HG03520 (cell line): Measurements from ENCODE around the gene ECD.
A peak's percentile ranks its signal among the peaks of the same experiment; 100 is the strongest.
"Not testable (repeated sequence)": the region's sequence is repeated elsewhere in the genome, so short reads cannot be mapped to it uniquely, and the experiment has no call there.

Experiments
- ATAC-seq: cut with Tn5 transposase; IDR thresholded peaks from one replicate; pipeline ENCODE4 v1.9.1; 2021; ENCODE audit warnings: mild to moderate bottlenecking, moderate library complexity; ENCODE audit not compliant: unreplicated experiment

The ECD gene

GRCh38 chr10:73161079-73161478 is 6.7 kb downstream of the ECD start:
- ATAC-seq, result no peak

GRCh38 chr10:73159038-73159648 is 8.7 kb downstream of the ECD start:
- no peak for ATAC-seq

DNA sequence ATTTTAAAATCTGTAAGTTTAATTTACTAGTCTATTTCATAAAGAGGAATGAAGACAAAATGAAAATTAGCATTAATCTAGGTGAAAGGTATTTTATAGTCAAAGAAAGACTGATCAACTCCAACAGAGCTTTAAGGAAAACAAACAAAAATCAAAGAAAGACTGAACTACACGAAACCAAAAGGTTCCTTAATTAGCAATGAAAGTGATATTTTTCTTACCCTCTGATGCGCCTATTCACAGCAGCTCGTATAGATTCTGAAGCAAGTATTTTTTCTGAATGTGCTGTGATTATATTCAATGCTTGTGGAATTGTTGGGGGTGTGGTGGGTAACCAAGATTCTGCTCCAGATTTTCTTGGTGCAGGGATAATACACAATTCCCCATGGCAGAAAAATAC is 11.8 kb downstream of the ECD start:
- ATAC-seq, result no peak

- no peak for ATAC-seq
Measured at GRCh38 chr10:73152009-73152408, 15.8 kb downstream of the ECD start.

DNA sequence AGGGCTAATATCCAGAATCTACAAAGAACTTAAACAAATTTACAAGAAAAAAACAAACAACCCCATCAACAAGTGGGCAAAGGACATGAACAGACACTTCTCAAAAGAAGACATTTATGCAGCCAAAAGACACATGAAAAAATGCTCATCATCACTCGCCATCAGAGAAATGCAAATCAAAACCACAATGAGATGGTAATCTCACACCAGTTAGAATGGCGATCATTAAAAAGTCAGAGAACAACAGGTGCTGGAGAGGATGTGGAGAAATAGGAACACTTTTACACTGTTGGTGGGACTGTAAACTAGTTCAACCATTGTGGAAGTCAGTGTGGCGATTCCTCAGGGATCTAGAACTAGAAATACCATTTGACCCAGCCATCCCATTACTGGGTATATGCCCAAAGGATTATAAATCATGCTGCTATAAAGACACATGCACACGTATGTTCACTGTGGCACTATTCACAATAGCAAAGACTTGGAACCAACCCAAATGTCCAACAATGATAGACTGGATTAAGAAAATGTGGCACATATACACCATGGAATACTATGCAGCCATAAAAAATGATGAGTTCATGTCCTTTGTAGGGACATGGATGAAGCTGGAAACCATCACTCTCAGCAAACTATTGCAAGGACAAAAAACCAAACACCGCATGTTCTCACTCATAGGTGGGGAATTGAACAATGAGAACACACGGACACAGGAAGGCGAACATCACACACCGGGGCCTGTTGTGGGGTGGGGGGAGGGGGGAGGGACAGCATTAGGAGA is 17.0 kb downstream of the ECD start:
- ATAC-seq, result not testable (repeated sequence)

- no peak for ATAC-seq
Measured at GRCh38 chr10:73141603-73142002, 26.2 kb downstream of the ECD start.

DNA sequence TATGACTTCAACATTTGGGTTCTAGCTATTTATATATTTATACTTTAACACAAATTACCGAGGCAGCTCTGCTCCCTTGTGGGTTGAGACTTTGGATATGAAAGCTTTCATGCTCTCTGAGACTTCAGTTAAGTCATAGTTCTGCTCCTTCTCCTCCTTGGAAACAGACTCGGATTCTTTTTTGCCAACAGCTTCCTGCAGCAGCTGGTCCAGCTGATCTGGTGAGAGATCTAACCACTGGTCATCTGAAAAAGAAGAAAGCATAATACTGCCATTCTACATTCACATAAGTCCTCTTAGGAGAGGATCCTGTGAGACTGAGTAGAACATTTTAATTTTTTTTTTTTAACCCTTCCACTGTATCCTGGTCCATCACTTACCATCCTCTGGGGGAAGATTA is 28.6 kb downstream of the ECD start:
- no peak for ATAC-seq

DNA sequence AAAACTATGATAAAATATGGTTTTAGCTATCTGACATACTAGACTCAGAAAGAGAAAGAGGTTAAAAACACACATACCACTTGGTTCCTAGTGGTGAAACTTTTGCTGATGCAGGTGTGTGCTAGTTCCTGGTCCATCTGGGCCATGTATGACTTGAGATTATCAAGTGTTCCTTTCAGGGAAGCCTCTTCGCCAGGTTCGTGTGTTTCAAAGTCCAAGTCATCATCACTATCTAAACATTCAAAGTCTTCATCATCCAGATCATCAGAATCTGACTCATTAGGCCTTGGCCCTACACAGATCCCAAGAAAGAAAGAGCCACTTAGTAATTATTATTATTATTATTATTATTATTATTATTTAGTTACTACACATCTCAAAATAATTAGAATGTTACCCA is 31.2 kb downstream of the ECD start:
- no peak for ATAC-seq

DNA sequence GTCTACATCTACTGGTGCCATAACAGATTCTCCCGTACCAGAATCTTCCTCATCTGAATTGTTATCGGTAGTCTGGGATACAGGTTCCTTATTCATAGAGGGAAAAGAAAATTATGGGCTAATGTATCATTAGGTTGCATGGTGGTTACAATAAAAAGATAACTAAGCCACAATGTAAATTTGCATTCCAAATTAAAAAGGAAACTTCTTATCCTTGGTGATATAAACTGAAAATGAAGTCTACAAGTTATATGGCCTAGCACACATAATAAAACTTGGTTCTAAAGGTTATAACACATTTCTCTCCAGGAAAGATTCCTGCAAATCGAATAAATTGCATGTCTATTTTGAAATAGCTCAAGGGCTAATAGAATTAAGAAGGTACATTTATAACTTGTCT is 33.1 kb downstream of the ECD start:
- ATAC-seq, result no peak

DNA sequence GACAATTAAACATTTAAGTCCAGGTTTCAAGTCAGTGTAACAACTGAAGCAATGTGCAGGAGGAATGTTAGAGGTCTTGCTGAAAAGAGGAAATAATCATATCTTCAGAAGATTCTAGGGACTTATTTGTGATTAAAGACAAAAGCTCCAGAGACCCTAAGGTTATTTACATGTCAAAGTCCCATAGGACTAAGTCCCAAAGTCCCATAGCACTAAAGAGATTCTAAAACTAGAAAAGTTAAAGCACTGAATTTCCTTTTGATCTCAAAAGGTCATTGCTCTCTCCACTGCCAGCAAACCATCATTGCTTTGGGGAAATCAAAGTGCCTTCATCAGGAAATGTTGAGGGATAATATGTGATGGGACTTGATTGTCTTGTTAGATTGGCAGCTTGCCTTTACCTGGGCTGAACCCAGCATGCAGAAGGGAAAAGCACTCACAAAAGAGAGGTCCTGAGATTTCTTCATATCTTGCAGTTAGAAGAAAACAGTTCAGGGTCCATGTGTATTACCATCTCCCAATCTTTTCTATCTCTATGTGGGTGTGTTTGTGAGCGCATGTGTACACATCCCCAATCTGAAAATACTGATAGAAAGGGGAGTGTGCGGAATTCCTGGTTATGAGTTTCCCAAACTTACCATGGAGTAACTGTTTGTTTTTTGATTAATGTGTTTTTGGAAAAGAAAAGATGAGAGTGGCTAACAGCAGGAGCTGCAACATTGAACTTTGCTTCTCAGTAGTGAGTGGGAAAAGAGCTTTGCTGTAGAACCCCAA is 35.7 kb downstream of the ECD start:
- no peak for ATAC-seq

DNA sequence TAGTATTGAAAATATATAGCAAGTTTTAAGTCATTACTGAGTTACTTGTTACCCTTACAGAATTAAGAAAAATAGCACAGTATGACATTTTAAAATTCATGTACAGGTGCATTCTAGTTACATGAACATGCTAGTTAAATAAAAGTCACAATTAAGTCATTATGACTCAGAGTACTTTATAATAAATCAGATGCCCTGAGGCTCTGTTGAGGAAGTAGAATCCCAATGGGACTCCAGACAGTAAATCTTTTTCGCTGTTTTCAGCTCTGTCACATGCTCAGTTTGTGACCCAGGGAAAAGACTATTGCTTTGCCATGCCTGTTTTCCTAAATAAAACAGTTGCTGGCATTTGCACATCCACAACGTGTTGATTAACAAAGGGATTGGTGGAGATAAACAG is 36.5 kb downstream of the ECD start:
- no peak for ATAC-seq

DNA sequence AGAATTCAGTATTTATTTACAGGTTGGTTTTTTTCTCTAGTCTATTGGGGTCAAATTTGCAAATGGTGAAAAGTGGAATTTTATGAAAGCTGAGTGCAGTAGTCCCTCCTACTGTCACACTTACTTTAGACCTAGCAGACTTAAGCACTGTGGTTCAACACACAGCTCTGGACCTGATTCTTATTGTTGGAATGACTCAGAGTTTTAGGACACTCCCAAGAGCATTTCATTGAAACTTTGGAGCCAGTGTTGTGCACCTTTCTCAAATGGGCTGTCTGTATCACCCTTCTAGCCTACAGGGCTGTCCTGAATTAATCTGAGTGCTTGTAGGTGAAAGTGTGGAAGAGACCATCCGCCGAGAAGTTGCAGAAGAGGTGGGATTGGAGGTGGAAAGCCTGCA is 41.5 kb downstream of the ECD start:
- ATAC-seq, result no peak

GRCh38 chr10:73119952-73120351 is 47.9 kb downstream of the ECD start:
- ATAC-seq, result no peak

GRCh38 chr10:73119457-73119856 is 48.4 kb downstream of the ECD start:
- no peak for ATAC-seq

GRCh38 chr10:73117976-73118743 is 49.6 kb downstream of the ECD start:
- ATAC-seq, result peak; percentile 75

GRCh38 chr10:73116017-73116416 is 51.8 kb downstream of the ECD start:
- no peak for ATAC-seq

DNA sequence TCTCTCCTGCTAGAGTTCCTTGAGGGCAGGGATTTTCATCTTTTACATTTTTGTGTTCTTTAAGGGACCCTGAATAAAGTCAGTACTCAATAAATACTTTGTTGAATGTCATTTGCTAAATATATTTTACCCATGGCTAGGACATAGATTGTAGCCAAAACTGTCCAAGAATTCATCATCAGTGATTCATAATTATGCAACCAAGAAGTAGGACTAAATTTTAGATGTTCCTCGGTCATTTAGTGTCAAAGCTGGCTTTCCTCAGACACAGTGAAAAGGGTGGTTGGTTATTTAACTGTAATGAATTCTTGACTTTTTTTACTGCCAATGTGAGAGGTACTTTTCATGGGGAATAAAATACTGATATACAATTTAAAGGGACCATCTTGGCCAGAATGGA is 54.3 kb downstream of the ECD start:
- no peak for ATAC-seq

GRCh38 chr10:73112032-73112431 is 55.8 kb downstream of the ECD start:
- not testable (repeated sequence) for ATAC-seq

DNA sequence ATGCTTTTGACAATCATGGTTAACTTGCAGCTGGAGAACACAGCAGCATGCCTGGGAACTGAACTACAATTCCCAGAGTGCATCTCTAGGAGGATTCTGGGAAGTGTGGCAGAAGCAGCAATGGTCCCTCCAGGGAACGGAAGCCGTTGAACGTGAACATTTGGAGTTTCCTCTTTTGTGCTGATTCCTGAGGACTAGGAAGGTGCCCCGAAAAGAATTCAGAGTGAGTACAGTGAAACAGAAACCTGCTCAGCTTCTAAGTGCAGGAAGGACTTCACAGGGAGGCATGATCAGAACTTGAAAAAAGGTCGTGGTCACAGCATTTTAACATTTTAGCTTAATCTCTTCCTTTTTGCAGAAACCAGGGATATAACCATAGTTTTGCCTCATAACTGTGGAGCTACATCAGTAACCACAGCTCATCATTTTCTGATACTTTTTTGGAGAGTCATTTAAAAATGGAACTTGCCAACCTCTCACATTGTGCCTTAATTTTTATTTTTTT is 57.4 kb downstream of the ECD start, which contains the start of gene NUDT13:
Gene NUDT13, plus strand, starts transcription at position 111 of the 505 bp plus-strand sequence. CDS start 3,911 bp downstream, outside the sequence.
- ATAC-seq, result no peak

- not testable (repeated sequence) for ATAC-seq
Measured at GRCh38 chr10:73109248-73109652, 58.6 kb downstream of the ECD start.

GRCh38 chr10:73106301-73106700 is 61.5 kb downstream of the ECD start:
- no peak for ATAC-seq
